GM12864 (cell line): ENCODE measurements around the gene PGAP3.

Experiments
- DNase-seq: peaks from one replicate; pipeline ENCODE4 v3.0.0-alpha.2; 2011; ENCODE audit warnings: low read depth
- H3K4me3 ChIP-seq: 2 replicates; pipeline ENCODE4 v1.5.1; 2011; ENCODE audit warnings: mild to moderate bottlenecking, low read depth, low read length, control low read depth
- CTCF ChIP-seq: IDR thresholded peaks from 2 replicates; pipeline ENCODE4 v1.5.1; 2011; ENCODE audit warnings: low read depth, mild to moderate bottlenecking, moderate library complexity, low read length, control low read depth, inconsistent platforms; ENCODE audit errors: missing control alignments

Gene PGAP3

GRCh38 chr17:39667945-39668924 is 19.6 kb downstream of the PGAP3 start, which contains the start of gene PNMT:
Gene PNMT (plus strand): TSS chr17:39668453. CDS start chr17:39668476, 23 bp downstream.
- DNase-seq, result no peak
- TF ChIP-seq CTCF, result peak; percentile 69
- H3K4me3 ChIP-seq, result peak within 1 kb of the TSS; percentile 17; the same call in 1 of the 2 replicates

- no peak overlapping the region for H3K4me3 ChIP-seq
- no peak for TF ChIP-seq CTCF
- no peak for DNase-seq
Observed at GRCh38 chr17:39667262-39667944, 20.5 kb downstream of the PGAP3 start.

GRCh38 chr17:39666601-39667261 is 21.1 kb downstream of the PGAP3 start:
- no peak for TF ChIP-seq CTCF
- no peak overlapping the region for H3K4me3 ChIP-seq
- DNase-seq, result no peak

GRCh38 chr17:39666231-39666600 is 21.6 kb downstream of the PGAP3 start:
- TF ChIP-seq CTCF, result no peak
- DNase-seq, result no peak
- H3K4me3 ChIP-seq, result no peak overlapping the region

GRCh38 chr17:39665642-39666224 is 22.1 kb downstream of the PGAP3 start:
- TF ChIP-seq CTCF, result no peak
- no peak overlapping the region for H3K4me3 ChIP-seq
- no peak for DNase-seq
